ENCODE results near the gene TREML1.

TREML1 gene

DNA sequence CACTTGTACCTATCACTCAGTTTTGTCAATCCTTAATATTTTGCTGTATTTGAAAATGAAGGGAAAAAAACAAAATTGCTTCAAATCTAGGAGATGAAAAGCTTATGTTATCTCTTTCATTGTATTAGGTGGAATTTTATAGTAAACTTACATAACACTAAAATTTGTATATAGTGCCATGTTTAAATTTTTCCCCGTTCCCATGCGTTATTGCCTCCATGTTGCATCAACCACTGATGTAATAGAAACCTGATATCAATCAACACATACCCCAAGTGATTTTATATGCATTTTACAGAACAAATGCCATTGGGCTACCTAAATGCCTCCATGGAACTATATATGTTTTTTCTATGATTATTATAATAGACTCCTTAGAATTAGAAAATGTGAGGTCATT is 23.5 kb upstream of the TREML1 start:
- DNase-seq (ENCODE audit: low read depth) = no peak

DNA sequence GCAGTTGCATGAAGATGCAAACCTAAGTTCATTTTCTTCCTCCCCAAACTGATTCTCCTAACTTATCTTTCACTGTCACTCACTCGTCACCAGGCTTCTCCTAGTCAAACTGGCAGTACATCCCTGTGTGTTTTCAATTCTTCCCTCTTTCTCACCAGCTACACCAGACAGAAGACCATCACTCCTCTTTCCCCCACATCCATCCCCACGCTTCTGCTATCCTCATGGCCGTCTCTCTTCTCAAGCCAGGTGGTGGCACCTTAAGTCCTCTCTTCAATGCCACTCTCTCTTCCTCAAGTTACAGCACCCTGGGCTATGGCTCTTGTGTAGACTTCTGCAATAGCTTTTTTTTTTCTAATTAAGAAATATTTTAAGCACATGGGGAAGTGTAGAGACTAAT is 23.1 kb upstream of the TREML1 start:
- no peak for DNase-seq (ENCODE audit: low read depth)

DNA sequence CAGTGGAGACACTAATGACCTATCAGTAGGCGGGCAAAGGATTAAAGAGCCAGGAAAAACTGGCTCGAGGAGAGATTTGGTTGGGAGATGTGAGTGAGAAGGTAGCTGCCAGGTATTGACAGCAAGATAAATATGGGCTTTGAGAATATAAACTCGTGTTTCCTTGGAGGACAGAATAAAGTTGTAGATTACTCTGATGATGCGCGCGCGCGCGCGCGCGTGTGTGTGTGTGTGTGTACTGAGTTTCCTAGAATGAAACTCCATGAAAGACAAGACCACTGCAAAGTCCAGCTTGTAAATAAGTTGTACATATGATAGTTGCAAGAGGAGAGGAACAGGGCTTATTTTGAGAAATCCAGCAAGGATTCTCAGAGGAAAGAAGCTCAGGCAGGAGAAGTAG is 22.0 kb upstream of the TREML1 start:
- DNase-seq (ENCODE audit: low read depth) = no peak

DNA sequence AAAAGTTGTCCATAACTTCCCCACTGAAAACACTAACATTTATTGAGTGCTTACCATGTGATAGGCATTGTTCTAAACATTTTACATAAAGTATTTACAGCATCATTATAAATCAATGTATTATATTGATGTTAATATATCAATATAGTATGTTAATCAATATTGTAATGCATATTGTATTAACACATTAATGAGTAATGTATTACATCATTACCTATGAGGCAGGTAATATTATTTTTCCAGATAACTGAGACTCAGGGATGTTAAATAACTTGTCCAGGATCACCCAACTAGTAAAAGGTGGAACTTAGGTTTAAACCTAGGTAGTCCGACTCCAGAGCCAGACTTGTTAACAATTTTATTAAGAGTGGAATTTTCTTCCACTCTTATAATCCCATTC is 20.9 kb upstream of the TREML1 start:
- no peak for DNase-seq (ENCODE audit: low read depth)

DNA sequence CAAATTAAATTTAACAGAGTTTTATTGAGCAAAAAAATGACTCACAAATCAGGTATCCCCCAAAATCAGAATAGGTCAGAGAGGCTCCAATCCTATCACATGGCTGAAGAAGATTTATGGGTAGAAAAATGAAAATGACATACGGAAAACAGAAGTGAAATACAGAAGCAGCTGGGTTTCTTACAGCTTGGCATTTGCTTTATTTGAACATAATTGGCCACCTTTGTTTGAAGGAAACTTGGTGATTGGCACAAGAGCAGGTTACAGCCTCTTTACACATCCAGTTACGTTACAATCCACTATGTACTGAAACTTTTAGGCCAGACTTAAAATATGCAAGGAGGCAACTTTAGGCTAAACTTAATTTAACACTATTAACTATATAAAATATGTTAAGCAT is 20.5 kb upstream of the TREML1 start:
- DNase-seq (ENCODE audit: low read depth) = no peak

DNA sequence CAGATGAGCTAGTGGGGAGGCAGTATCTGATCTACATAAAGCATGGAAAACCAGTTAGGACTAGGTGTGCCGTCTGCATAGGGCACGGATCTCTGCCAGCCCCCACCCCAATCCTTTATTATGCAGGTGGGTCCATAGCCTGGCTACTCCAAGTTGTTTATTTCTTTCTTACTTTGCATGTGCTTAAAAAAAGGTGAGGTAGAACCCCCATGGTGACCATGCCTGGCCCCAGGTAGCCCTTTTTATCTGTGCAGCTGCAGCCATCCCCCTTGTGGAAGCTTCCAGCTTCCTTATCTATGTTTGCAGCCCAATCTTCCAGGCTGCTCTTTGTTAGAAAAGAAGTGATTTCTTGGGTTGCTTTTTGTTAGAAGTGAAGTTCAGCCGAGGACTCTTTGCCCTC is 17.8 kb upstream of the TREML1 start:
- DNase-seq (ENCODE audit: low read depth) = no peak

DNA sequence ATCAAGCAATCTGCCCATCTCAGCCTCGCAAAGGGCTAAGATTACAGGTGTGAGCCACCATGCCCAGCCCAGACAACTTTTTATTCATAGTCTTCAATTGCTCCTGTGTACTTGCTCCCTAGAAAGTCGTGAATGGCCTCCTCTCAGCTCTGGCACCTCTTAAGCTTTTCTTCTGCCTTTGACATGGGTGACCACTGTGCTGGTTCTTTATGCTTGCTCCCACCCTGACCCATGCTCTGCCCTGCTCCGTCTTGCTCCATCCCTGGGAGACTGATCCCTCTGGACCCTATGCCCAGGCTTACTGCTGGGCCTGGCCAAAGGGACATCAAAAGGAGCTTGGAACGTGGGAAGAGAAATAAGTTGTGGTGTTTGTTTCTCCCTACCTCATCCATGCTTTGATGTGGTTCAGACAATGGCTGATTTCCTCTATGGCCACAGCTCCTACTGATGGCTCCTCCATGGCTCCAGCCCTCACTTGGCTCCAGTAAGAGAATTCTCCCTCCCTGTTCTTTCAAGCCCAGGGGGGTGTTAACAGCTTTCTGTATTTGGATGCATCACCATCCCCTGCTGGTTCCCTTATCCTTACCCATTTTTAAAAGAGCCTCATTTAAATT is 16.5 kb upstream of the TREML1 start:
- DNase-seq (ENCODE audit: low read depth) = no peak

DNA sequence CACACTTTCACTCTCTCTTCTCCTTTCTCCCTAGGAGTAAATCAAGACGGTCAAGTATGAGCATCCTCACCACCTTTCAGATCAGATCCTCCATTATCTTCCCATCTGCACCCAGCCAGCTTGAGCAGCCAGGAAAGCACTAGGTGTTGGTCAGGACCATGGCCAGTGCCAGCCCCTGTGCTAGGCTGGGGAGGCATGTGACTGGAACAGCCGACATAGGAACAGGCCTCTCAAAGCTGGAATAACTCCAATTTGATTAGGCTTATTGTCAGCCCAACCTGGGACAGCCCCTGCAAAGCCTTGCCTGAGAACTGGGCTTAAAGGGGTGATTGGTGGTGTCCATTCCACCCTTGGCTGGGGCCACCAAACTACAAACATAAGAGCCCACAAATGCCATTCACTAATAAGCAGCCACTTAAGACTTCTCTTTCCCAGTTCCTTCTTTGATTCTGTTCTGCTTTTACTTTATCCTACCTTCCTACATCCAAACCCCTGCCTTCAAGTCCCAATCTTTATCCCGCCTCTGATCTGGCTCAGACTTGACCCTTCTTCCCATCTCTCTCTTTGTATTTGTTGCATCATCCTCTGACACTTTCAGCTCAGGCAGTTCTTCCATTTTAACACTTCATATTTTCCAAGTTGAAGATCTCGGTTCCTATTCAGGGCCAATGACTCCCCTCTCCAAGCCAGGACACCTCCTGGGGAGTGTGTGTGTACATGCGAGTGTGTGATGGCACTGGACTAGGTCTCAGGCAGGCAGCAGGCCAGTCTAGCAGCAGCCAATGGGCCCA is 13.2 kb upstream of the TREML1 start:
- DNase-seq (ENCODE audit: low read depth) = peak; percentile 23

DNA sequence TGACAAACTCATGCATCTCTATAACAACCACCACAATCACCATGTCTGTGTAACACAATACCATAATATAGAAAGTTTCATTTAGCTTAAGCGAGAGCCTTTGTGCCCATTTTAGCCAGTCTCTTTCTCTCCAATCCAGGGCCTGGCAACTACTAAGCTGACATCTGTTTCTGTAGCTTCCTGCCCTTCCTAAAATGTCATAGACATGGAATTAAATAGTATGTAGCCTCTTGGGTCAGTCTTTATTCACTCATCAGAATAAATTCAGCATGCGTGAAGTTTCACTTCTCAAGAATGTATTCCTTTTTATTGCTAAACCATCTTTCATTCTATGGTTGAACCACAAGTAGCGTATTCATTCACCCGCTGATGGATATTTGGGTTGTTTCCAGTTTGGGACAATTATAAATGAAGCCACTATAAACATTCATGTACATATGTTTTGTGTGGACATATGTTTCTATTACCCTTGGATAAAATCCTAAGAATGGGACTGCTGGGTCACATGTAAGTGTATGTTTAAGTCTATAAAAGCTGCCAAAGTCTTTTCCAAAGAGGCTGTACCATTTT is 10.5 kb upstream of the TREML1 start:
- no peak for DNase-seq (ENCODE audit: low read depth)

DNA sequence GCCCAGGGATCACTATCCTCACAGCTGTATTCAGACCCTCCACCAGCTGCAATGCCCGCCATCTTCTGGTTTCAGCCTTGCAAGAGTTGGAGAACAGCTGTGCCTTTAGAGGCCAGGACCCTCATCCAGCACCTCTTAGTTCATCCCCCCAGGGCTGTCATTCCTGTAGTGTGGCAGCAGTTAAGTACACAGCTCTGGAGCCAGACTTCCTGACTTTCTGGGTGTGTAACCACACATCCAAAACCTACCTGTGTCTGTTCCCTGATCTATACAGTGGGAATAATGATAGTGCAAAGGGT is 9.2 kb upstream of the TREML1 start:
- DNase-seq (ENCODE audit: low read depth) = no peak

DNA sequence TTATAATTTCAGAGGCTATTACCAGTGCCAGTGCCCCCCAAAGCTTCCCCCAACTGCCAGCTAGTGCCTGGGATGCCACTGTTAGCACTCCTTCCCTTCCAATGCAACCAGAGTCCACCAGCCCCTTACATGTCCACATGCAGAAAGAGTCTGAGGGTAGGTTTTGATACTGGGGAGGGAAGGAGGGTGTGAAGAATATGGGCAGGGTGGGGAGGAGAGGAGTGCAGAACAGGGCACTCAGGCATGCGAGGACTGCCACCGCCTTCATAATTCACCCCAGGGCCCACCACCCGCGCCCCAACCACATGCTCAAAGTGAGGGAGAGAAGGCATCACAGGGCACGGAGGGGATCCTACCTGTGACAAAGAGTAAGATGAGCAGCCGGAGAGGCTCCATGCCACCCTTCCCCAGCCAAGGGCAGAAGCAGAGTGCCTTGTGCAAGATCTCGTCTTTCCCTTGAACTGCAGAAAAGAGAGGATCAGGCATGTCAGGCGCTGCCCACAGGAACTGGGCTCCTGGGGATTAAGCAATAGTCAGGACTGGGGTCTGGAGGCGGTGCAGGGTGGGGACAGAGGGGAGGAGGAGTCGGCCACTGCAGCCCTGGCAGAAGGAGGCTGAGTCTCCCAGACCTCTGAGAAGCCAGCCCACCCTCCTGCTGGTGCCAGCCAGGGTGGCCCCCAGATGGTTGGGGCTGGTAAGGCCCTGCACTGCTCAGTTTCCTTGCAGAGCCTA is 8.7 kb upstream of the TREML1 start, which contains the start of gene TREM2:
Gene TREM2, minus strand, starts transcription at position 430 of the 732 bp plus-strand sequence. Its CDS starts 34 bp downstream, at position 396.
- no peak for DNase-seq (ENCODE audit: low read depth)

DNA sequence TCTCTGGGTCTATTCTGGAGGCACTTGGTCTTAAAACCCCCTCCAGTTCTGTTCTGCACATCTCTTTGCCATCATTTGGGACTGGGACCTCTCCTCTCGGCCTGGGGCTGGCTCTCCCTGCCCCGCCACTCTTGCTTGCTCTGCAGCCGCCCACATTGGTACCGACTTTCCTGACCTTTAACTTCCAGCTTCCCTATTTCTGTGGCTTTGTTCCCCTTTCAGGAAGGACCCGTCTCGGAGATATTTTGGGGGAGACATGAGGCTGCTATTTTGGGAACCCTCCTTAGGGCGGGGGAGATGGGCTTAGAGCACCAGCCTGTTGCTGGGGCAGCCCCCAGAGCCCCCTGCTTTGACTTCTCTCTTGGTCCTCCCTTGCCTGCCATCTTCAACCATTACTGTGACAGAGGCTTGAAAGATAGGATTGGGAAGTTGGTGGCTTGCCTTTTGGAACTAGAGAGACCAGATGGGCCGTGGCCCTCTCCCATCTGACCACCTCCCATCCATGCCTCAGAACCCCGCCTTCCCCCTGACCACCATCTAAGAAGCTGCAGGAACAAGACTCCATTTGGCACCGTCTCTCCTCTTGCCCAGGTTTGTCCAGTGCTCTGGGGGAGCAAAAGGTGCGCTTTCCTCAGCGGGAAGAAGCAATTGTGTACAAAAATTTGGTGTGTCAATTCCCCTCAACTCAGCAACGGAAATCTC is 7.9 kb upstream of the TREML1 start:
- no peak for DNase-seq (ENCODE audit: low read depth)

DNA sequence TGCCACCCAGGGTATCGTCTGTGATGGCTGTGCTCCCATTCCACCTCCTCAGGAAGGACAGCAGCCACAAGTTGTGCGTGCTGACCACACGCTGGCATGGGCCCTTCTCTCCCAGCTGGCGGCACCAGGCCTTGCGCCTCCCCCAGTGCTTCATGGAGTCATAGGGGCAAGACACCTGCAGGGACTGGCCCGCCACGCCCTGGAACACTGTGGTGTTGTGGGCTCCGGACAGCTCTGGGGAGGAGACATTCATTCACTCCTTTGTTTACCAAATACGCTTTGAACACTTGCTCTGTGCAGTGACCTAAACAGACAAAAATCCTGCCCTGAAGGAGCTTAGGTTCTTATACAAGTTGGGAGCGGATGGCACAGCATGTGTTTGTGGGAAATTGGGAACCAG is 7.2 kb upstream of the TREML1 start:
- no peak for DNase-seq (ENCODE audit: low read depth)

DNA sequence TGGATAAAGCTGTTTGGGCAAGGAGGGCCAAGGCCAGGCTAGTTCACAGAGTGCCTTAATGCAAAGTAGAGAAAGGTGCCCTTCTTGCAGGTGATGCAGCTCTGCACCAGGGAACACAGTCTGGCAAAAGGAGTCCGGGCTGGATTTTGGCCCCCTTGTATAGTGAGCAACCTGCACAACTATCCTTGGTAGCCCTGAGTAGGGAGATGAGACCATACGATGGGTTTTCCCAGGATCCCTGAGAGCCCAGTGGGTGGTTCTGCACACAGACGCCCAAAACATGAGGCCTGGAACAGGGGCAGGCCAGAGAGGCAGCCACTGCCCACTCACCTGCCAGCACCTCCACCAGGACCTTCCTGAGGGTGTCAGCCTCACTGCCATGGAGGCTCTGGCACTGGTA is 6.8 kb upstream of the TREML1 start:
- DNase-seq (ENCODE audit: low read depth) = no peak

DNA sequence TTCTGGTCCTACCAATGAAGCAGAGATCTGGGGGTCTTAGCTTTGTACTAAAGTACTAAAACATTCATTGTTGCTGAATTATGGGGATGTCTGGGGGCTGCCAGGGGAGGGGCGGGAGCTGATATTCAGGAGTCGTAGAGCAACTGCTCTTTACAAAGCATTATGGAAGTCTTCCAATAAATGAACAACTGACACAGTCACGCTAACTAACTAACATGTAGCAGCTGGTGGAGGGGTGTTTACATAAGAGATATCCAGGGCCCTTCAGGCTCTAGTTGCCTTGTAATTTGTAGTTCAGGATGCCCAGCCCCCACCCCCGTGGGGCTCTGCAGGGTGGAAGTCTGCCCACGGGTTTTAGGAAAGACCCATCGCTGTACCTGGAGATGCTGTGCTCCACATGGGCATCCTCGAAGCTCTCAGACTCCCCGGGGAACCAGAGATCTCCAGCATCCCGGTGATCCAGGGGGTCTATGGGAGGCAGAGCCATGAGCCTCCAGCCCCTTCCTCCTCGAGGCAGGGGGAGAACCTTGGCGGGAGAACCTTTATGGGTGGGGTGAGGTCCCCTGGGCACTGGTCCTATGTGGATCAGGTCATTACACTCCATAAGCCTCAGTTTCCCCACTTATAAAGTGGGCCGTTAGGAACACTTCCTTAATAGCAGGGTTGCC is 5.4 kb upstream of the TREML1 start:
- DNase-seq (ENCODE audit: low read depth) = no peak

DNA sequence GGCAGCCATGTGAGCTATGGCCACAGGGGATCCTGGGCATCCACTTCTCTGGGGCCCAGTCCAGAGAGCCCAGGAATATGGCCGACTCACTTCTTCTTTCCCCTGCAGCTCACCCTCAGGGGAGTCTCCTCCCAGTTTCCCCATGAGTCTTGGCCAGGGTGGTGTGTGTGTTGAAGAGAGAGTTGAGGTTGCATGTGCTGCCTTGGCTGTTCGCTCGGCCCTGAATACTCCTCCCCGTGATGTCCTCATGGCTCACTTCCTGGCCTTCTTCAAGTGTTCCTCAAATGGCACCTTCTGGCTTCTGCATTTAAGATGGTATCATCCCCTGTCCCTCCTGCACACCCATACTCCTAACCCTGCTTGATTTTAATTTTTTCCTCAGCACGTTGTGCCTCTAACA is 3.2 kb upstream of the TREML1 start:
- DNase-seq (ENCODE audit: low read depth) = no peak

DNA sequence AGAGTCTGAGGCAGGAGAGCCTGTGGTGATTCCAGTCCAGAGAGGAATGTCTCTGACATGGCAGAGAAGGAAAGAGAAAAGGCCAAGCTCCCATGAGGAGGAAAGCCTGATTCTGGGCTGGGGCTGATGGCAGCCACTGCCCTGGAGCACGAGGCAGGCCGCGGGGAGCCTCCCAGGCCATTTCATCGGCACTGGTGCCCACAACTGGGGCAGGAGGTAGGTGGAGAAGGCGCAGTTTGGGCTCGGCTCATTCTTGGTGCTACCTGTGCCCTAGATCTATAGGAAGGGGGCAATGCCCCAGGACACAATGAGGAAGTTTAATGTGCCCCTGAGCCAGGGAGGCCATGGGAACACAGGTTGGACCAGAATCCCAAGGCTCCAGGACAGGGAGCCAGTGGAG is 2.6 kb upstream of the TREML1 start:
- DNase-seq (ENCODE audit: low read depth) = no peak

DNA sequence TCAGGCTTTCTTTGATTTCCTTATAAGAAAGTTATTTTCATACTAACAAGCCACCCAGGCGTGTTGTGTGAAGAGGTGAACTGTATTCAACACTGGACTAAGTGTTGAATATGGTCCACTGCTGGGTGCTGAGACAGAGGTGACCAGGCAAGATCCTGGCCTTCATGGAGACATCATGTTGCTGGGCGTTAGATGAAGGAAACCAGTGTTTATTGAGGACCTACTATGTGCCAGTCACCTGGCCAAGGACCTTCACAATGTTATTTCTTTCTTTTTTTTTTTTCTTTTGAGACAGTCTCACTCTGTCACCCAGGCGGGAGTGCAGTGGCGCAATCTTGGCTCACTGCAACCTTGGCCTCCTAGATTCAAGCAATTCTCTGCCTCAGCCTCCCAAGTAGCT is 1.9 kb upstream of the TREML1 start:
- no peak for DNase-seq (ENCODE audit: low read depth)

DNA sequence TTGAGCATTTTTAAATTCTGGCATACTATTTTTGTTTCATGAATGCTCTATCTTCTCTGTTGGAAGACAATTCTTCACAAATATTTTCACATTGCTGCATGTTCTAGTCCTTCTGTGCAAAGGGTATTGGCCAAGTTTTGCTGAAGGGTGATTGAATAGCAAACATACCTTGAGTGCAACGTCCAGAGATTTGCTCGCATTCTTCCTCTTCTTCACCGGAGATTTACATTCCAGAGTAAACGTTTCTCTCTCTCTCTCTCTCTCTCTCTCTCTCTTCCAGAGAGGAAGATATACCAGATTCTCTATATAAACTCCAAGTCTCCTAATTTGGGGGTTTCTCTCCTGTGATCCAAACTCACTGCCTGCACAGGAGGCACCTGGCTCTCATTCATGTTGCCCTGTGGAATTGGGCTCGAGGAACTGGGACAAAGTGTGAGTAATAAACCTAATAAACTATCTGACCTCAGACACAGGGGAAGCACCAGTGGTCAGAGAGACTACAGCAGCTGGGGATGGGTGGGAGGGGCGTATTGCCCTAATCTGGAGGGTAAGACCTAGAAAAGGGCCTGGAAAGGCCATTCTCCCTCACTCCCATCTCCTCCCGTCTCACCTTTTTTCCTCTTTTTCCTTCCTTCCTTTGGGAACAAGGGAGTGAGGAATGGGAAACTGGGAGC is 1.1 kb upstream of the TREML1 start:
- DNase-seq (ENCODE audit: low read depth) = no peak

DNA sequence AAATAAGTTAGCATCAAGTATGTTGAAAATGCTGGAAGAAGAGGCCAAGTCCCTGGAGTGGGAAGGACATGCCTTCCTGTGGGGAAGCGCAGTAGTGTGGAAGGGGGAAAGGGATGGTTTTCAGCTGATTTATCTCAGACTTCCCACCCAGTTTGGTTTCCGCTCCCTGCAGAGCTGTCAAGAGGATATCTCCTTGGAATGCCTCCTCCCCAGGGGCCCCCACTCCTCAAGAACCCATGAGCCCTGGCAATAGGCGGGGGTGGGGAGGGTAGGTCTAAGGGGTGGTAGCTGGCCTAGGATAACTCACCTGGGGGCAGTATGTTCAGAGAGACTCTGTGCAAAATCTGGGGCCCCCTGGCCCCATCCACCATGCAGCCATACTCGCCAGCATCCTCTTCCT is 696 bp downstream of the TREML1 start:
- no peak for DNase-seq (ENCODE audit: low read depth)

DNA sequence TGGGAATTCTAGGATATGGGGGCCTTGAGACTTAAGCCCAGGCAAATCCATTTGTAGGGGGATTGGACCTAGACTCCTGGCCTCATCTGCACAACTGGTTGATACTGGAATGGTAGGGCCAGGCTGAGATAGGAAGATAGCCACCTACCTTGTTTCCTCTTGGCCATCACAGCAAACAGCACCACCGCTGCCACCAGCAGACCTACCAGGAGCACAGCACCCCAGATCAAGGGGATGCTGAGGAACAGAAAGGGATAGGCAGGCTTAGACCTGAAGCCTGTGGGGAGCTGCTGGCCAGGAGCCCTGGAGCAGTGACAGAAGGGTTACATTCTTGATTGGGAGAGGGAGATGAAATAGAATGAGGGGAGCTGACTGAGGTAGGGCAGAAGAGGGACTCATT is 3.5 kb downstream of the TREML1 start:
- DNase-seq (ENCODE audit: low read depth) = no peak
